Heart left ventricle (tissue), 16 donors: ENCODE results near the gene RTL5. TPM values are rescaled to one million over a fixed set of nuclear protein-coding genes. Genes with fewer than 3 reads are reported as not detected.

ENCODE experiments used
- ATAC-seq, 4 donors: fragments of 200-7000 bp; cut with Tn5 transposase; one replicate each; pipeline ENCODE4 v1.9.1; 2020 to 2022; ENCODE audit warnings: moderate library complexity in 4 of 4, mild to moderate bottlenecking in 3 of 4, moderate number of reproducible peaks in 1 of 4
- DNase-seq, 5 donors: peaks; one replicate each; pipeline ENCODE4 v3.0.0-alpha.2; 2020
- H3K27ac ChIP-seq, 12 donors: fragments of 200-600 bp; sonication (generic) in 4 of 12; one replicate each; pipeline versions ENCODE4 v1.5.0 to v1.8.0; 2016 to 2022; ENCODE audit warnings: mild to moderate bottlenecking in 2 of 12
- H3K27me3 ChIP-seq, 9 donors: fragments of 200-600 bp; sonication (generic) in 2 of 9; one replicate each; pipeline versions ENCODE4 v1.5.1 to v1.8.0; 2016 to 2022; ENCODE audit warnings: mild to moderate bottlenecking in 3 of 9
- H3K36me3 ChIP-seq, 9 donors: fragments of 200-600 bp; sonication (generic) in 2 of 9; one replicate each; pipeline versions ENCODE4 v1.5.0 to v1.8.0; 2018 to 2022; ENCODE audit warnings: mild to moderate bottlenecking in 2 of 9
- H3K4me1 ChIP-seq, 12 donors: fragments of 200-600 bp; sonication (generic) in 4 of 12; one replicate each; pipeline versions ENCODE4 v1.5.0 to v1.8.0; 2016 to 2022; ENCODE audit warnings: mild to moderate bottlenecking in 3 of 12
- H3K4me3 ChIP-seq, 12 donors: fragments of 200-600 bp; sonication (generic) in 4 of 12; one replicate each; pipeline versions ENCODE4 v1.5.0 to v1.8.0; 2017 to 2022; ENCODE audit warnings: mild to moderate bottlenecking in 9 of 12, moderate library complexity in 4 of 12
- H3K9me3 ChIP-seq, 12 donors: fragments of 200-600 bp; sonication (generic) in 4 of 12; one replicate each; pipeline versions ENCODE4 v1.5.0 to v1.8.0; 2016 to 2022; ENCODE audit warnings: mild to moderate bottlenecking in 1 of 12
- CTCF ChIP-seq, 12 donors: fragments of 200-600 bp; sonication (generic) in 4 of 12; IDR thresholded peaks; one replicate each; pipeline versions ENCODE4 v1.5.0 to v1.8.0; 2018 to 2022; ENCODE audit warnings: antibody characterized with exemption in 12 of 12, mild to moderate bottlenecking in 5 of 12
- POLR2A ChIP-seq, 2 donors: fragments of 450-650 bp; IDR thresholded peaks; one replicate each; pipeline ENCODE4 v1.6.1; 2017; ENCODE audit warnings: antibody characterized with exemption in 2 of 2, mild to moderate bottlenecking in 2 of 2, moderate library complexity in 2 of 2
- WGBS, 4 donors: extraction: QIAGEN DNeasy Blood & Tissue Kit in 2 of 4; methylation state at CpG; one replicate each; pipeline versions ENCODE4 v1.1.5 to v1.1.7; 2013 to 2018; 5-methylcytosine and 5-hydroxymethylcytosine counted together
- intact Hi-C, 10 donors: fragments of 100-400 bp; cut with DNase I; formaldehyde crosslinking; loops; one replicate each; pipeline versions ENCODE4 v1.11.1 to v1.14.2; 2022
- polyA plus RNA-seq, 2 donors: library from polyadenylated mRNA; stranded (reverse); fragments of 200-250 nt; gene quantifications; one replicate each; pipeline ENCODE4 v1.2.3, GENCODE V29; 2013
- total RNA-seq, 9 donors: library from RNA; depleted of rRNA in 2 of 9; stranded (reverse); fragments of >200 nt in 2 of 9; fragmentation: NEBNext Ultra II Directional in 3 of 9; extraction: Animal tissue kit (Norgen Biotek cat#: 25700) in 3 of 9; gene quantifications; one replicate each; pipeline versions ENCODE4 v1.1.0 to v1.2.4, GENCODE V29; 2016 to 2023
- donor health status: ischemic (EF 13 %, LVEDD 7.1; RV severe dilation, severe dysfunction).
- donor health status: healthy with polysubstance abuse.
- donor health status: DM: no; HTN: yes; CAD: no.
- donor health status: DM: no; HTN: no; CAD: no.
- donor health status: ischemic (EF 25% LVEDD 6.9; RV normal size, moderate dysfunction).
- donor health status: ischemic (EF 25% LVEDD 5.7; RV mildly dilated, moderate dysfunction).
- donor health status: healthy.
- donor health status: DM: yes; HTN: yes; CAD: no.
- donor health status: ischemic (EF 35%, LVEDD 5.7; RV mildly dilated, moderate dysfunction).
- donor health status: nonischemic (EF 11% LVEDD 7.7; RV severe dilation, severe dysfunction).
- donor health status: DM: yes; HTN: yes; CAD: no.
- donor health status: PGD.
- donor health status: ischemic (EF 29% LVEDD 5.4; RV normal size, mild dysfunction).
- donor health status: nonischemic (EF 23%, LVEDD 6.1; RV moderate dilation, normal function).

The RTL5 gene
- total and polyA plus RNA-seq, 11 donors = 1.2 to 6.0 (median 2.5) TPM

GRCh38 chrX:72127332-72127731 lies 4.4 kb downstream of the RTL5 start:
- intact Hi-C loops = loop anchor here in 8 of 10 donors (2.0 to 10.0 kb wide), 8 partner anchors 45 to 215 kb away; partner anchors contain the start of gene NHSL2 (in 2 of the 8)
- peaks cover 0 to 39% (median 0%) of the 10 kb centered on the region in 9 donors for H3K27me3 ChIP-seq

GRCh38 chrX:72126539-72127140 lies 5.1 kb downstream of the RTL5 start:
- peak; percentile 81 to 89 (median 82) for ATAC-seq
- H3K27me3 ChIP-seq = peaks cover 0 to 36% (median 0%) of the 10 kb centered on the region in 9 donors
- 13 to 27% (median 20%) methylated on average over 9 of the region's 9 CpGs for WGBS, 4 donors
- H3K4me3 ChIP-seq = no peak overlapping the region
- H3K4me1 ChIP-seq = peaks cover 0 to 88% (median 27%) of the 10 kb centered on the region in 12 donors
- H3K9me3 ChIP-seq = no peaks in the 10 kb centered on the region
- peak overlapping the region in 9 of 12 donors; percentile 20 to 80 (median 53) for H3K27ac ChIP-seq
- no peaks in the 10 kb centered on the region for H3K36me3 ChIP-seq
- no peak for TF ChIP-seq POLR2A (IDR thresholded peaks at IDR 0.05)
- TF ChIP-seq CTCF (IDR thresholded peaks at IDR 0.05) = peak; percentile 67 to 86 (median 82)
- intact Hi-C loops = loop anchor here in 9 of 10 donors (1.0 to 10.0 kb wide), 10 partner anchors 44 to 214 kb away; partner anchors contain the start of gene NHSL2 (in 2 of the 9)
- peak; percentile 80 to 85 (median 82) for DNase-seq

More at GRCh38 chrX:72127332-72127731, 4.4 kb downstream of the RTL5 start:
- peak overlapping the region in 4 of 12 donors; percentile 37 to 70 (median 47) for H3K27ac ChIP-seq
- 48 to 59% (median 55%) methylated on average over 3 of the region's 3 CpGs for WGBS, 4 donors
- no peaks in the 10 kb centered on the region for H3K9me3 ChIP-seq
- no peak overlapping the region for H3K4me3 ChIP-seq
- TF ChIP-seq CTCF (IDR thresholded peaks at IDR 0.05) (no peak), POLR2A (IDR thresholded peaks at IDR 0.05) (no peak)
- no peaks in the 10 kb centered on the region for H3K36me3 ChIP-seq
- H3K4me1 ChIP-seq = peaks cover 0 to 85% (median 28%) of the 10 kb centered on the region in 12 donors
- ATAC-seq (no peak), DNase-seq (no peak)

GRCh38 chrX:72126048-72126415 lies 5.7 kb downstream of the RTL5 start:
- TF ChIP-seq CTCF (IDR thresholded peaks at IDR 0.05) (no peak), POLR2A (IDR thresholded peaks at IDR 0.05) (no peak)
- Histone ChIP-seq H3K4me1 (peaks cover 0 to 91% (median 29%) of the 10 kb centered on the region in 12 donors), H3K36me3 (no peaks in the 10 kb centered on the region), H3K9me3 (no peaks in the 10 kb centered on the region), H3K27ac (peak overlapping the region in 10 of 12 donors; percentile 20 to 80 (median 53)), H3K4me3 (no peak overlapping the region), H3K27me3 (peaks cover 0 to 30% (median 0%) of the 10 kb centered on the region in 9 donors)
- intact Hi-C loops = loop anchor here in 9 of 10 donors (1.0 to 10.0 kb wide), 10 partner anchors 44 to 214 kb away; partner anchors contain the start of gene NHSL2 (in 2 of the 9)
- DNase-seq (no peak), ATAC-seq (peak in 1 of 4 donors; percentile 10)
- 21 to 38% (median 25%) methylated on average over 3 of the region's 3 CpGs for WGBS, 4 donors

- Histone ChIP-seq H3K36me3 (no peaks in the 10 kb centered on the region), H3K27me3 (peaks cover 0 to 26% (median 0%) of the 10 kb centered on the region in 9 donors), H3K9me3 (no peaks in the 10 kb centered on the region), H3K4me1 (peaks cover 0 to 91% (median 34%) of the 10 kb centered on the region in 12 donors), H3K4me3 (no peak overlapping the region), H3K27ac (peak overlapping the region in 10 of 12 donors; percentile 18 to 80 (median 53))
- 30 to 42% (median 36%) methylated on average over 6 of the region's 6 CpGs for WGBS, 4 donors
- DNase-seq = no peak
- ATAC-seq = no peak
- intact Hi-C loops = loop anchor here in 9 of 10 donors (1.0 to 10.0 kb wide), 10 partner anchors 43 to 213 kb away; partner anchors contain the start of gene NHSL2 (in 2 of the 9)
- TF ChIP-seq POLR2A (IDR thresholded peaks at IDR 0.05) (no peak), CTCF (IDR thresholded peaks at IDR 0.05) (no peak)
Measured at GRCh38 chrX:72125331-72126047, 6.2 kb downstream of the RTL5 start.
